Dermis blood vessel endothelial cell (primary cell): ENCODE results near the gene RTL10. TPM values are rescaled to one million over a fixed set of nuclear protein-coding genes. Genes with fewer than 3 reads are reported as not detected.
A peak's percentile ranks its signal among the peaks of the same experiment; 100 is the strongest.
"Not testable (repeated sequence)": the region's sequence is repeated elsewhere in the genome, so short reads cannot be mapped to it uniquely, and the experiment has no call there.

Source experiments
- DNase-seq: peaks from one replicate; pipeline ENCODE4 v3.0.0; 2010
- total RNA-seq: library from RNA; depleted of rRNA; stranded (reverse); fragments of >200 nt; gene quantifications from 2 replicates; pipeline ENCODE4 v1.2.3, GENCODE V29; 2014

The RTL10 gene
- total RNA-seq, 1 donor from 2014 or later, result 28.1 TPM

DNA sequence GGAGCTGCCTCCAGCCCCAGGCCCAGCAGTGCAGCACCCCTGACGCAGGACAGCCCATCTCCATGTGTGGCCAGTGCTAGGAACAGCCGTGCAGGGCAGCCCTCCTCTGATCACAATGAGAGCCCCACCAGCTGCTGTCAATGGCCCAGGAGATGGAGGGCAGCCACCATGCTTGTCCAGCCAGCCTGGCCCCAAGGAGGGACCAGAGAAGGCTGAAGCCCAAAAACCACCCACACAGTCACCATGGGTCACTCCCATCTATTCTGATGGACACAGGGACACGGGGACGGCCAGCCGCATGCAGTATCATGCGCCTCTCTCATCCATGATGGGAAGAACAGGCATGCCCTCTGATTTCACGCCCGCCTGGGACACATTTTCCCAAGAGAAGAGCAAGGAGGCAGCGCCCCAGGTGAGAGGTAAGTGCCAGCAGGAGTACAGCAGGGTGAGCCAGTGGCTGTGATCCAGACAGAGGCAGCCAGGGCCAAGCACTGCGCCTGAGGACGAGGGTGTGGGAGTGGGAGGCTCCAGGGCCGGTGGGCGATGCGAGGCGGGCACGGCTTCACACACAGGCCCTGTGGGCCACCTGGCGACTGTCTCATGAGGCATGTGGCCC lies 33.6 kb upstream of the RTL10 start:
- DNase-seq, result no peak

DNA sequence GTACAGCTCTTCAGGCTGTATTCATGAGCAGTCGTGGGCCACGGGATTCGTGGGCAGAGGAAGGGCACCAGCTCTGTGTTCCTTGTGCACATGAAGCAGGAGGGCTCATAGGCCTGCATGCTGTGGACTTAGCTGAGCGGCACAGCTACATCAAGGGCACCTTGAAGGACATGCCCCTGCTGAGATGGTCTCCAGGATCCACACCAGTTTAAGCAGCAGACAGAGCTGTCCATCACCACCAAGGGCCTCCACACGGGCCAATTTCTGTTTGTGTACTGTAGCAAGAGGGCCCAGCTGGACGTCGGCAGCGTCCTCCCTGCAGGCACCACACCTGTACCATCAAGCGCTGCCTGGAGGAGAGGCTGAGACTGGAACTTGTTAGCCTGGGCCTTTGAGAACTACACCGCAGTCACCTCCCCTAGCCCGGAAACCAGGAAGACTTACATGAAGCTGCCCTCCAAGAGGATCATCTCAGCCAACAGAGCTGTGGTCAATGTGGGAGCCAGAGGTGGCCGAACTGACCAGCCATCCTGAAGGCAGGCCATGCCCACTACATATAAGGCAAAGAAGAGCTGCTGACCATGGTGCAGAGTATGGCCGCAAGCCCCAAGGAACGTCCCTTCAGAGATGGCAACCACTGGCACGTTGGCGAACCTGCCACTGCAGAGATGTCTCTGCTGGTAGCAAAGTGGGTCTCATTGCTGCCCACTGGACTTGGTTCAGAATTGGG lies 32.7 kb upstream of the RTL10 start:
- DNase-seq, result no peak

DNA sequence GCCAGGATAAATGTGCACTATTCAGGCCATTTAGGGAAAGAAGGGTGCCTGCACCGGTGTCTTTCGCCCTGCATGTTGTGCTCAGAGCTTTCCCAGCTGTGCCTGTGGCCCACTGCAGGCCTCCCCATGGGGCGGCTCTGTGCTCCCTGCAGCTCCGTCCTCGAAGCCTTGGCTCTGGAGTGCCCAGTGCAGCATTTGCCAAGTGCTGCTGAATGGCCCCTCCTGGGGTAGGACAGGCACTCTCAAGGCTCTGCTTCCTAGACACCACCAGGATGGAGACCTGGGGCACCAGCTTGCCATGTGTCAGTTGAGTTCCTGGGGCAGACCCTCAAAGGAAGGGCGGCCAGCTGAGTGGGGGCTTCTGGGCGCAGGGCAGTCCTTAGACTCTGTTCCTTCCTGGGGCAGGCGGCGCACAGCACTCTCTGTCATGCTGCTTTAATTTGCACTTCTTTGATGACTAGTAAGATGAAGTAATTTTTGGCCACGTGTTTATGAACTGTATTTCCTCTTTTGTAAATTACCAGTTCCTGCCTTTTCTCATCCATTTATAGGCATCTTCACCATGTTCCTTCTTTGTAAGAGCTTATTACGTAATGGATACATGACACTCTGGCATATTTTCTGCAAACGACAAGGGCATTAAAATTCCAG lies 32.1 kb upstream of the RTL10 start:
- DNase-seq, result peak; percentile 82

DNA sequence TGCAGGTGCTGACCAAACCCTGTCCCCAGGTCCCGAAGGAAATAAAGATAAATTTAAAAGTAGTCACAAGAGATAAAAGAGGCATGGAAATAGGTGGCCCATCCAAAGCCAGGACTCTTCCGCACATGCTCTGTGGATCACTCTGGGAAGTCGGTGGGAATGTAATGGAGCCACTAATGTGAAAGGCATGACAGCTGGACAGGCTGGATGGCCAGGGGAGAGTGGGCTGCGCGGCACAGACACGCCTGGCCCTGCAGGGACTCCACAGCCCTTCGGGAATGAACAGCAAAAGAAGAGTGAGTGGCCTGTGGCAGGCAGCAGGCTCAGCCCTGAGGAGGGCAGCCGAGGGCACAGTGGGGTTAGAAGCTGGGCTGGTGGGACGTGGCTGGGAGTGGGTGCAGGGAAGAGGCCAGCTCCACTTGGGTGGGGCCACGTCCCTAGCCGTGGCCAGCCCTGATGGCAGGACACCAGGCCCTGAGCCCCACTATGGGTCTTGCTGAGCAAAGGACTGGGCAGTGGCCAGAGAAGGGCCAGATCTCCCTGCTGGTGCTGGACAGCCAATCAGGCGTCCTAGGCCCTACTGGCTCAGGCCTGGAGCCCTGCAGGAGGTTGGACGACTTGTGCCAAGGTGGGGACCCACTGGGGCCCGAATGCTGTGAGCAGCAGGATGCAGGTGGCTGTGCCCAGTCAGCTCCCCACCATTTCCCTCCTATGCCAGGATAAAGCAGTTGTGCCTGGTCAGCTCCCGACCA lies 31.3 kb upstream of the RTL10 start:
- DNase-seq, result no peak

DNA sequence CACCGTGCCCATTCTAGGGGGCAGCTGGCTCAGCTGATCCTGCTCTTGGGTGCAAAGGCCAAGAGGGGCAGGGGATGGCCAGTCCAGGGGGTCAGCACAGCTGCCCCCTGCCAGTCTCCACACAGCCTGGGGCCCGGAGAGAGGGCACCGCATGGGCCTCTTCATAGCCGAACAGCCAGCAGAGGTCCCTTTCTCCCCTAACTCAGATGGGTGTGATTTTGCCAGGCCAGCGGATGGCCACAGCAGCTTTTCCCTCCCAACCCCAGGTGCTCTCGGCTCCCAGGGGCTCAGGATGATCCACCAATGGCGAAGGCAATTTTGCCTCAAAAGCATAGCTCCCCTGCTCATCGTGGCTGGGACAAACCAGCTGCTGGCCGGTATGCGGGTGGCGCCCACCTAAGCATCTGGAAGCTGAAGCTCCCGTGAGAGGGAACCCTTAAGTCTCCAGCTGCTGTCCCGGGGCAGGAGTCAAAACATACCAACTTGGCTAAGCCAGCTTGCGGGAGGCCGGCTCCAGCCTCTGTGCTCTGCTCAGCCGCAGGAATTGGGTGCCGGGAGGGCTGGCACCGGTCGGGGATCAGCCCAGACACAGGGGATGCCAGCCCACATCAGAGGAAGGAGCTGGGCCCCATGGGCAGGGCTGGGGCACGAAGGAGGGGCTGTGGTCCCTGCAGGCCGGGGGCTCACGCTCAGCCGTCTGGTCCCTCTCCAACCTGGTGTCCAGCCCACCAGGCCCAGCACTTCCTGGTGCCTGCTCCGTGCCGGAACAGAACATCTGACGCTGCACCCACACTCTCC lies 30.5 kb upstream of the RTL10 start:
- no peak for DNase-seq

DNA sequence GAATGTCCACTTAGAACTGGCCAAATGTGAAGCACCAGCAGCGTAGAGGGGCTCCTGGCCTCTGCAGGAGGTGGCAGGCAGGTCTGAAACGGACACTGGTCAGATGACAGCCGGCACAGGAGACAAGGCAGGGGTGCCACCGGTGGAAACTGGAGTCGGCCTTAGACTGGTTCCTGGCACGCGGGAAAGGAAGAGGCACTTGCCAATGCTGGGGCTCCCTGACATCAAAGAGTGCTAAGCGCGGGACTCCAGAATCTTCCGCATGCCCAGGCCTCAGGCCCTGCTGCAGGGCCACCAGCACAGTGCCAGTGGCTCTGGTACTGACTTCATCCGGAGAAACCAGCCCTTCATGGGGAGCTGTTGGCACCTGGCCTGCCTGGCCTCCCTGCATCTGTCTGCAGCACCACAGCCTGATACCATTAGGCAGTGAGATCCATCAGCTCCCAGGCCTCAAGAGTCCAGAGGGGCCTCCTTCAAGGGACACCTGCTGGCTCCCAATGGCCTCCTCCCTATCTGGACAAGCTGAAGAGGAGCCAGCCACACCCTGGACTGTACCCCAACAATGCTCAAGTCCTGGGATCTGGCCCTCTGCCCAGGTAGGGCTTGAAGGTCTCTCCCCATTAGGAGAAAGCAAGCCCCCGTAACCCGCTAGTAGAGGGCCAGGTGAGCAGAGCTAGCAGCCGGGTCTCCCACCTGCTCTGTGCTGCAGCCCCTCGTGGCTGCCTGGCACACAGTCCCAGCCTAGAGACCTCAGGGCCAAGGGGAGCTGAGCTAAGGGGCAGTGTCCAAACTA lies 29.7 kb upstream of the RTL10 start:
- no peak for DNase-seq

DNA sequence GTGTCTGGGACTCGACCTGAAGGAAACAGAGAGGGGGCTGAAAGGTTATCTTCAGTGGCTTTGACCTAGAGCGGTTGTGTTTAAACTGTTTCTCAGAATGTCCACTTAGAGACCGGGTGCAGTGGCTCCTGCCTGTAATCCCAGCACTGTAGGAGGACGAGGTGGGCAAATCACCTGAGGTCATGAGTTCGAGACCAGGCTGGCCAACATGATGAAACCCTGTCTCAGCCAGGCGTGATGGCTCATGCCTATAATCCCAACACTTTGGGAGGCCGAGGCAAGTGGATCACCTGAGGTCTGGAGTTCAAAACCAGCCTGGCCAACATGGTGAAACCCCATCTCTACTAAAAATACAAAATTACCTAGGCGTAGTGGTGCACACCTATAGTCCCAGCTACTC lies 28.8 kb upstream of the RTL10 start:
- DNase-seq, result not testable (repeated sequence)

DNA sequence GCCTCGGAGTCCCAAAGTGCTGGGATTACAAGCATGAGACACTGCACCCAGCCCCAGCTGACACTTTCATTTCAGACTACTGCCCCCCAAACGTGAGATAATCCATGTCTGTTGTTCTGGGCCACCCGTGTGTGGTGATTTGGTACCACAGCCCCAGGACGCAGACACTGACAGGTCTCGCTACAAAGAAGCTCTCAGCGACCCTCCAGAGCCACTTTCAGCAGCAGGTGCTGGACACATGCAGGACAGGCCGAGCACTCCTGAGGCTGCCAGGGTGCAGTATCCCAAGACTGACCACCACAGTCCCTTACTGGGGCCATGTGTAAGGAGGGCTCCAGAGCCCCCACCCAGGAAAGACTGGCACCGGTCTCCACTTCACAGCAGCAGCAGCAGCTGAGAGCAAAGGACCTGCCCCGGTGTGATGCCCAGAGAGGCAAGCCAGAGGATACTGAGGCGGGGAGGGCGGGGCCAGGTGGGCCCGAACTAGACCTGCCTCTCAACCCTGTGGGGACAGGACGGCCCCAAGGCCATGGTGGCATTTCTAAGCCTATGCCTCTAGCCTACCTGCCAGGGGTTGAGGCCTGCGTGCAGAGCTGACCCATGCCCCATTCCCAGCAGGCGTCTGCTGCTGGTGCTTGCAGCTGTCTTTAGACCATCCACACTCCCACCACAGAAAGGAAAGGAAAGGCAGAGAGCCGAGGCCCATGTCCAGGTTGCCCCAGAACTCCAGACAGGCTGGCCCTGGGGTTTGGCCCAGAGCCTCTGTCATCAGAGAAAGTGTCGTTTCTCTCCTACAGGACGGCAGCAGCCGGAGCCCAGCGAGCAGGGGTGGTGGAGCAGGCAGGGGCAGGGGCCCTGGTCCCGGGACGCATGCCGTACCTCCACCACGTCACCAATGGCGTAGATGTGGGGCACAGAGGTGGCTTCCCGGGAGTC lies 28.0 kb upstream of the RTL10 start:
- DNase-seq, result no peak

DNA sequence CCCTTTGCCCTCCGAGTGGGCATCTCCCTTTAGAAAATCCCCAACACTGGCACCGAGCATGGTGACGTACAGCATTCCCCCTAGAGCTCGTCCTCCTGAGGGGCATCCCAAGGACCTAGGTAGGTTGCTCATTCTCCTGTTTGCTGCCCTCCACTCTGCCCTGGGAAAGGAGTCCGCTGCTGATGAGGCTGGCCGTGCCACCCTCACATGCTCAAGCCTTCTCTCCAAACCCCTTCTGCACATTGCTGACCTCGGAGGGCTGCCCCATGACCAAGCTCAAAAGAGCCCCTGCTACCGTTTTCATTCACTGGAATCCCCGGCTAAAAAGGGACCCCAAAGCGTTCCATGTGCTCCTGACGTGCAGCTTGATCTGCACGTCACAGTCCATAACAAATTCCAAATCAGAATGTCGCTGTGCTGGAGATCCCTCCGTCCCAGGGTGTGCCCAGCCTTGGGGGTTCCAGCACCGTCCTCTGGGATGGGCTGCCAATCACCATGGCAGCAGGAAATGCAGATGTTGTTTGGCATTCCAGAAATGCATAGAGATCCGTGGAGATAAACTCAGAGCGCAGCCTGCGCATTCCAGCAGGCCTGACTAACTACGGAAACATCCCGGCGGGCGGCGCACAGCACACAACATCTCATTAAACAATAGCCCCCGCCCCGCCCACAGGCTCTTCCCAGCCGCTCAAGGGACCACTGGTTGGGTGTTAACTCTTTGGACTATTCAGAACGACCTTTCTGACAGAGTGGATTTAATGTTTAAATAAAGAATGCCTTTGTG lies 26.3 kb upstream of the RTL10 start:
- DNase-seq, result peak; percentile 98

DNA sequence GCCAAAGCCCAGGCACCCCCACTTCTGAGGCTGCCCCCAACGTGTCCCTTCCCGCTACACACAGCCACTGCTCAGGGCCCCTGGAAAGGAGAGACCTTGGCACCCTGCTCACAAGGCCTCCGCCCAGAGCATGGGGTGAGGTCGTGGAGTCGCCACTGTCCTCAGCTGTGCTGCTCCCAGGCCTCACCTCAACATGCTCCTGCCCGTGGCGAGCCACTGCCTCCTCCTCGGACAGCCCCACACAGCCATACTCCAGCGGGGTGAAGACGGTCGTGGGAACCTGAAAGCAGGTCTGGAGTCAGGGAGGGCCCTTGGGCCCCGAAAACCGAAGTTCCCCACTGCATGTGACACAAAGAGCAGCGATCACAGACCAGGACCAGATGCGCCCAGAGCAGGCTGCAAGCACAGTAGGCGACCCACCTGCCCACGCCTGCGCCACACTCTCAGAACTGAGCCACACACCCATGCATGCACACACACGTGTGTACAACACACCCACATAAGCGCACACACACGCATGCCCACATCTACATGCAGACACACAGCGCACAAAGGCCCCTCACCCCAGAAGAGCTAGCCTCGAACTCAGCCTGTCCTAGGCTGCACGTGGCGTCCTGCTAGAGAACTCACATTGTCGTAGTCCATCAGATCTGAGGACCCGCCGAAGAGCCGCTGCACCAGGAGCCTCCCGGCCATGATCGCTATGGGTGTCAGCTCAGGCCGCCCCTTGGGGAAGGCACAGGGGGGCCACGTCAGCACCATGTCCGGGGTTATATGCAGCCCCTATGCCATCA lies 25.5 kb upstream of the RTL10 start:
- peak; percentile 51 for DNase-seq

DNA sequence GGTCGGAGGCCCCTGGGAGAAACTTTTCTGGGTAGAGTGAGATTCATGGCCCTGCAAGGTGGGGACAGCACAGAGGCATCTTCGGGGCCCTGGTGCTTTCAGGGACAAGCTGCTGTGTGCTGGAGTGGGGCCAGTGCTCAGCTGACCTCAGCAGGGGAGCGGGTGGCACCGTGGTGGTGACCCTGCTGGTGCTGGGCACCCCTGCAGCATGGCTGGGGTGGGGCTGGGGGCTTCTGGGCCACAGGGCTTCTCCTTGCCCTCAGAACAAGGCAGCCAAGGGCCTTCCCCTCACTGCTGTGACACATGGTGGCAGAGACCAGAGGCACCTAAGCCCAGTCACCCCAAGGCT lies 24.9 kb upstream of the RTL10 start:
- DNase-seq, result no peak

DNA sequence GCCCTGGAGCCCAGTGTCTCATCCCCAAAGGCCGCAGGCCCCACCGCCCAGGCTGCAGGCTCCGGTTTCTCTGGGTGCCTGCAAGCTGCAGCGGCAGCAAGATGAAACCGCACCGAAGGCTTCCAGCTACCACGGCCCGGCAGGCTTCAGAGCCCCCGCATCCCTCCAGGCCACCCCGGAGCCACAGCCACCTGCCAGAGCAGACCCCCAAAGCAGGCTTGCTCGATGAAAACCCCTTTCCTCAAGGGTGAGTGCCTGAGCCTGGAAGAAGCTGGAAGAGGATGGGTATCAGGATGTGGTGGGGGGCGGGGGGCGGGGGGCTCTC lies 24.5 kb upstream of the RTL10 start:
- DNase-seq, result no peak

DNA sequence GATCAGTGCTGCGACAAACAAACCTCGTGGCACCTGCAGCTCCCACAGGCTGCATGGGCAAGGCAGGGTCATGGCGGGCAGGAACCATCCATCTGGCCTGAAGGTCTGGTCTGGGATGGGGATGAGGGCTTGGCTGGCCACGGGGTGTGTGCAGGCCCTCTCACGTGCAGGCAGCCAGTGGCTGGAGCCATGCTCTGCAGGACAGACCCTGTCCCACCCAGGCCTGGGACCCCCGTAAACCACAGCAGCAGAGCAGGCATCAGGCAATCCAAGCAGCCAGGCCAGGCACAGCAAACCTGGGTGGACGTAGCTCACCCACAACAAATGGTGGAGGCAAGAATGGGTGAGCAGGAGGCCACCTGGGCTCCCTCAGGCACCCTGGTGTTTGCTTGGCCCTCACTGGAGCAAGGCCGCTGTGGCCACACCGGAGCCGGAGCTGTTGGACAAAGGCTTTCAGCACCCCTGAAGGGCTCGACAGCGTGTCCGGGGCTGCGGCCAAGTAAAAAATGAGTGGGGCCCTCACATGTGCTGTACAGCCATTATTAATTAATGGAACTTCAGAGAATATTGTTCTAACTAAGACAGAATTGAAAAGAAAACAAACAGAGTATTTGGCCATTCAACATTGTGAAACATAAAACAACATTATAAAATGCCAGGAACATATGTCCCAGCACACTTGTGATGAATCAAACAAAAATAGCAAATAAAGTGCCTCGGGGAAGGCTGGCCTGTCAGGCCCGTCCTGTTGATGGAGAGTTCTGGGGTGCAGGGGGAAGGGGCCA lies 24.0 kb upstream of the RTL10 start:
- DNase-seq, result no peak

DNA sequence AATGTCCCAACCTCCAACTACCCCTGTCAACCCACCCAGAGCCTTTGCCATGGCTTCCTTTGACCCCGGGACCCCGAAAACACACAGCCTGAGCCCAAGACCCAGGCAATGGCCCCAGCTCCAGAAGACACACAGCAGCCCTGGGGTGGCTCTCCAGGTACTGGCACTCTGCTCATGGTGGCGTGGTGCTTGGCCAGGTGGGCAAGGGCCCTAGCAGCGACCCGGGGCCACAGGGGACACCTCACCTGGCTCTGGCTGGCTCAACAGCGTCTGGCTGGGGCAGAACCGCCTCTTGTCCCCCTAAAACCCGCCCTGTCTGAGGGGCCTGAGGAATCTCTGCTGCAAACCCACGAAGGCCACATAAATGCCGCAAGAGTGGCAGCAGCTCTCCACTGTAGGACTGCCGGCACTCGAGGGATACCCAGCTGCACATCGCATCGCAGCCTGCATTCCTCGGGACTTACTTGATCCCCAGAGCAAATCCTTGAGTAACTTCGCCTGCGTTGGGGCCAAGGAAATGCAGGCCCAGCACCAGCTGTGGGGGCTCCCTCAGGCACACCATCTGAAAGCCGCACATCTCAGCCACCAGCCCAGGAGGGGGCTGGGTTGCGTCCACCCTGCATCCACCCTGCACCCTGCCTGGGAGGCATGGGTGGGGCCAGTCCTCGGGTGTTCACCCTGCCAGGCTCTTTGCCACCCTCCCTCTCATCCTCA lies 23.1 kb upstream of the RTL10 start:
- peak; percentile 11 for DNase-seq

DNA sequence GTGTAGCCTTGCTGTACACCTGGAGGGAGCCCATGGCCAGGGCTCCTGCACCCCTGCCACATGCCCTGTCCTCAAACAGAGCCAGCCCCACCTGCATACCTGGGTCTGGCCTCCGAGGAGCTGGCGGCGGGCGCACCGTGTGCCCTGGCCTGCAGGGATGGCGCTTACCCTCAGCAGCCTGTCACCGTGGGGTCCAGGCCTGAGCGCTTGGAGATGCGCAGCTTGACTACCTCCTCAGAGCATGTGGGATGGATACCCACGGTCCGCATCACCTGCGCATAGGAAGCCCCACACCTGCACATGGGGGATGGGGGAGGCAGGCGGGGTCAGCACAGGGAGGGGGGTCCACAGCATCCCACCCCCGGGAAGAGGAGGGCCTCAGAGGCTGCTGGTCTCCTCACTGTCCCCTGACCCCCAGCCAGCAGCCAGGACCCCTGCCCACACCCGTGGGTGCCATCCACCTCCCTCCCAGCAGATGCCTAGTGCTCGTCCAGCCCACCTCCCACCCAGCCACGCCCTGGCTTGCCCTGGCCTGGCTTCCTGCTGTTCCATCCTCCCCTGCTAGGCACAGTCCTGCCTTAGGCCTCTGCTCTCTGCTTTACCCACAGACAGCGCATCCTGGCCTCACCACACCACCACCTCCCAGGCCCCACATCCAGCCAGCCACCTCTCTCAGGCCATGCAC lies 22.4 kb upstream of the RTL10 start:
- DNase-seq, result peak; percentile 13

DNA sequence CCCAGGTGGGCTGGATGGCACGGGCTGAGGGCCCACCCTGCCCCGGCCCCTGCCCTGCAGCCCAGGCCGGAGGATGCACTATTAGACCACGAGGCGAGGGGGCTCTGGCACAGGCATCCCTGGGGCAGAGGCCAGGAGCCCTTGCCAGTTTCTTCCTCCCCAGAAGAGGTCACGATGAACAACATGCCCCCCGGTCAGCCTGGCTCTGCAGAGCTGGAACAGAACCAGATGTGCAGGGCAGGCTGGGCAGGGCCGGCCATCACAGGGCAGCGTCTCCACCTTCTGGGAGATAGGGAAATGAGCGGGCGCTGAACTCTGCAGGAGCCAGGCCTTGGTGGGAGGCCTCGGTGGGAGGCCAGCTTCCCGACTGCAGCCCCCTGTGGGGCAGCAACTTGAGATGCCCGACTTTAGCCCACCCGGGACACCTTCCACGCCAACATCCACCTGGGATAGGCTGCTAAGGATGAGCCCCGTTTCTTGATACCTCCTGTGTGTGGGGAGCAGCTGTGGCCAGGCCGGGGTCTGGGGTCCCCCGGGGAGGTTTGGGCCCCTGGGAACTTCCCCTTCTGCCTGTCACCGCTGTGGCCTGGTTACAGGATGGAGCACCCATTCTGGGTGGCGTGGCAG lies 21.8 kb upstream of the RTL10 start:
- DNase-seq, result no peak
